NOMO-1 treated with dmso at 0.1 percent for 144 hours (cell line): Measurements from ENCODE around the gene STRIP2.
"Not testable (repeated sequence)": the region's sequence is repeated elsewhere in the genome, so short reads cannot be mapped to it uniquely, and the experiment has no call there.

Source experiments
- DNase-seq: peaks from one replicate; lab custom pipeline; 2025; ENCODE audit not compliant: unreplicated experiment; lab: John Stamatoyannopoulos, UW

STRIP2 gene

GRCh38 chr7:129524405-129524804 is 90.2 kb downstream of the STRIP2 start:
- not testable (repeated sequence) for DNase-seq

- no peak for DNase-seq
These were observed 91.1 kb downstream of the STRIP2 start for GRCh38 chr7:129525225-129525862.

DNA sequence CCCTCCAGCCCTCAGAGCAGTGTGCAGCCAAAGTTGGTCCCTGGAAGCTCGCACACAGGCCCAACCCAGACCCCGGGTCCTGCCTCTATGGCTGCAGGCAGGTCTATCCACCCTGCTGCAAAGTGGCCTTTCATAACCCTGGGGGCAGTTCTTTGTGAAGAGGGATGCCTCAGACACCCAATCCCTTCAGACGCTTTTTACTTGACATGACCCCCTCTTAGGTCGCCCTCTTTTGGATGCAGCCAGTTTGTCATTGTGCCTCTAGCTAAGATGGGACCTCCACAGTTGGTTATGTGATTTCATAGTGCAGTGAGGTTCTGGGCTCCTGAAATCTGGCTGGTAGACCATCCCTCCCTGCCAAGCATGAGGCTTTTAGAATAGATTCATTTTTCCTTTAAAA is 95.4 kb downstream of the STRIP2 start:
- DNase-seq = no peak

DNA sequence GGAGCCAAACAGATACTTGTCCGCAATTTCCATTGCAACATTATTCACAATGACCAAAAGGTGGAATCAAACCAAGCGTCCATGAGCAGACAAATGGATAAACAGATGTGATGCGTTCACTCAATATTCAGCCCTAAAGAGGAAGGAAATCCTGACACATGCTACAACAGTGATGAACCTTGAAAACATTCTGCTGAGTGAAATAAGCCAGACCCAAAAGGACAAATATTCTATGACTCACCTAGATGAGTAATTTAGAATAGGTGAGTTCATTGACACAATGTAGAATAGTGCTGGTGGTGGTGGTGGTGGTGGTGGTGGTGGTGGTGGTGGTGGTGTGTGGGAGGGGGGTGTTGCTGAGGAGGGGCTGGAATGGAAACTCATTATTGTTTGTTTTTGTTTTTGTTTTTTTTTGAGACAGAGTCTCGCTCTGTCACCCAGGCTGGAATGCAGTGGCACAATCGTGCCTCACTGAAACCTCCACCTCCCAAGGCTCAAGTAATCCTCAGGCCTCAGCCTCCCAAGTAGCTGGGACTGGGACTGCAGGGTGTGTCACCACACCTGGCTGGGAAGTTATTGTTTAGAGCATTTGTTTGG is 96.7 kb downstream of the STRIP2 start:
- DNase-seq = no peak

- DNase-seq = no peak
These were observed 97.5 kb downstream of the STRIP2 start for GRCh38 chr7:129531721-129532120.

GRCh38 chr7:129532375-129532774 is 98.1 kb downstream of the STRIP2 start:
- DNase-seq = no peak

DNA sequence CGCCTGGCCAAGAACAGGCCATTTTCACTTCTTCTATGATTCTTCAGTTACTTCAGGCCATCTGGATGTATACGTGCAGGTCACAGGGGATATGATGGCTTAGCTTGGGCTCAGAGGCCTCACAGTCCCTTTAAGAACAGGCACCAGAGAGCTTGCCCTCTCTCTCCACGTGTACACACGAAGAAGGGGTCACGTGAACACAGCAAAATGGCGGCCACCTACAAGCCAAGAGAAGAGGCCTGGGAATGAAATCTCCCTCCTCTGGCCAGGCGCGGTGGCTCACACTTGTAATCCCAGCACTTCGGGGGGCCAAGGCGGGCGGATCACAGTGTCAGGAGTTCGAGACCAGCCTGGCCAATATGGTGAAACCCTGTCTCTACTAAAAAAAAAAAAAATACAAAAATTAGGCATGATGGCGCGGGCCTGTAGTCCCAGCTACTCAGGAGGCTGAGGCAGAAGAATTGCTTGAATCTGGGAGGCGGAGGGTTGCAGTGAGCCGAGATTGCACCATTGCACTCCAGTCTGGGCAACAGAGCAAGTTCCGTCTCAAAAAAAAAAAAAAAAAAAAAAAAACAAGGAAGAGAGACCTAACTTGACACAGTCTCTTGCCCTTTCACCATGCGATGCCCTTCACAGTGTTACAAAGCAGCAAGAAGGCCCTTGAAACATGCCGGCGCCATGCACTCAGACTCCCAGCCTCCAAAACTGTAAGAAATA is 100.5 kb downstream of the STRIP2 start:
- not testable (repeated sequence) for DNase-seq

GRCh38 chr7:129535896-129536295 is 101.7 kb downstream of the STRIP2 start:
- no peak for DNase-seq

DNA sequence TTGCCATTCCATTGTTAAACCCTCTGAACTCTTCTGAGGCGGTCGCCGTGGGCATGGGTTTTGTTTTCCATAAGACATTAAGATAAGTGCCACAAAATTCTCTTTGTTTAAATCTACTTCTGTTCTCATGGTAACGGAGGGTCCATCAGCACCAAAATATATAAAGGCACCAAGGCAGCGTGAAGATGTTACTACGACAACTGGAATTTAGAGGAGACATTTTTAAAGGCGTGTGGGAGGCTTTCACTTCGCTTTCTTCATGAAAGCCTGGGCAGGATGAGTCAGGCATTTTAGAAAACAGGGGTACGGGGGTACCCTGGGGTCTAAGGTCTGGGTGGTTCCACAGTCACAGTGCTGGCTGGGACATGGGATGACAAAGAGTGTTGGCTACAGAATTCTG is 102.1 kb downstream of the STRIP2 start:
- no peak for DNase-seq
